Duodenal mucosa (tissue), 2 donors: ENCODE measurements around the gene ZNF630.
A peak's percentile ranks its signal among the peaks of the same experiment; 100 is the strongest.
"Not testable (repeated sequence)": the region's sequence is repeated elsewhere in the genome, so short reads cannot be mapped to it uniquely, and the experiment has no call there.

ENCODE experiments used
- H3K27ac ChIP-seq: one replicate; pipeline ENCODE4 v1.7.0; 2013; ENCODE audit warnings: low read depth, low read length
- H3K27me3 ChIP-seq, 2 donors: one replicate each; pipeline ENCODE4 v1.7.0; 2013; ENCODE audit warnings: low read length in 2 of 2, control low read depth in 1 of 2; ENCODE audit not compliant: insufficient read depth in 2 of 2, control insufficient read depth in 1 of 2
- H3K36me3 ChIP-seq, 2 donors: one replicate each; pipeline ENCODE4 v1.7.0; 2013; ENCODE audit warnings: low read length in 2 of 2, control low read depth in 1 of 2; ENCODE audit not compliant: insufficient read depth in 2 of 2, control insufficient read depth in 1 of 2
- H3K4me1 ChIP-seq, 2 donors: one replicate each; pipeline ENCODE4 v1.7.0; 2013; ENCODE audit warnings: low read length in 2 of 2, control low read depth in 1 of 2; ENCODE audit not compliant: insufficient read depth in 2 of 2, control insufficient read depth in 1 of 2
- H3K4me3 ChIP-seq, 2 donors: one replicate each; pipeline ENCODE4 v1.7.0; 2013; ENCODE audit warnings: low read length in 2 of 2, low read depth in 1 of 2
- H3K9ac ChIP-seq, 2 donors: one replicate each; pipeline ENCODE4 v1.7.0; 2013; ENCODE audit warnings: low read length in 2 of 2, low read depth in 1 of 2
- H3K9me3 ChIP-seq, 2 donors: one replicate each; pipeline ENCODE4 v1.7.0; 2013; ENCODE audit warnings: low read length in 2 of 2, control low read depth in 1 of 2; ENCODE audit not compliant: control insufficient read depth in 1 of 2

ZNF630 gene

GRCh38 chrX:48071064-48071985 is at the start of gene ZNF630:
ZNF630 (minus strand) TSS chrX:48071640; CDS start chrX:48066886, 4,754 bp downstream.
- peak within 1 kb of the TSS; percentile 58 for H3K27ac ChIP-seq
- H3K4me1 ChIP-seq: no peaks in the 10 kb centered on the region
- H3K36me3 ChIP-seq: no peaks in the 10 kb centered on the region
- no peaks in the 10 kb centered on the region for H3K27me3 ChIP-seq
- peak within 1 kb of the TSS; percentile 61 to 86 for H3K9ac ChIP-seq
- H3K4me3 ChIP-seq: peak within 1 kb of the TSS; percentile 68 to 88
- no peaks in the 10 kb centered on the region for H3K9me3 ChIP-seq

- no peaks in the 10 kb centered on the region for H3K4me1 ChIP-seq
- H3K9me3 ChIP-seq: no peaks in the 10 kb centered on the region
- H3K9ac ChIP-seq: no peak overlapping the region
- H3K4me3 ChIP-seq: no peak overlapping the region
- H3K27ac ChIP-seq: no peak overlapping the region
- H3K36me3 ChIP-seq: no peaks in the 10 kb centered on the region
- no peaks in the 10 kb centered on the region for H3K27me3 ChIP-seq
Measured at GRCh38 chrX:48107717-48108116, 36.3 kb upstream of the ZNF630 start.

DNA sequence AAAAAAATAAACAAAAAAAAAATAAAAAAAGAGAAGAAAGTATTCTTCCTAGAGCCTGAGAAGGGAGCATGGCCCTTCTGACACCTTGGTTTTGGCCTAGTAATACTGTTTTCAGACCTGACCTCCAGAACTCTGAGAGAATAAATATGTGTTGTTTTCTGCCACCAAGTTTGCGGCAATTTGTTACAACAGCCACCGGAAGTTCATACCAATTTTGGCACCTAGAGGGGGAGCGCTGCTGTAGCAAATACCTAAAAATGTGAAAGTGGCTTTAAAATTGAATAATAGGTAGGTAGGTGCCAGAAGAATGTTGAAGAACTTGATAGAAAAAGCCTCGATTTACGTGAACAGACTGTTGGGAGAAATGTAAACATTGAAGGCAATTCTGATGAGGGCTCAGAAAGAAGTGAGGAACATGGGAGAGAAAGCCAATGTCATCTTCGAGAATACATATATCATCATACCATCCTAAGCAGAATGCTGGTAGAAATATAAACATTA is 31.5 kb upstream of the ZNF630 start:
- Histone ChIP-seq H3K36me3 (no peaks in the 10 kb centered on the region), H3K9me3 (no peaks in the 10 kb centered on the region), H3K27ac (no peak overlapping the region), H3K27me3 (no peaks in the 10 kb centered on the region), H3K4me1 (no peaks in the 10 kb centered on the region), H3K4me3 (no peak overlapping the region), H3K9ac (no peak overlapping the region)

GRCh38 chrX:48101443-48101842 is 30.0 kb upstream of the ZNF630 start:
- H3K36me3 ChIP-seq: no peaks in the 10 kb centered on the region
- no peak overlapping the region for H3K27ac ChIP-seq
- no peak overlapping the region for H3K9ac ChIP-seq
- no peak overlapping the region for H3K4me3 ChIP-seq
- H3K9me3 ChIP-seq: no peaks in the 10 kb centered on the region
- H3K4me1 ChIP-seq: no peaks in the 10 kb centered on the region
- H3K27me3 ChIP-seq: no peaks in the 10 kb centered on the region

GRCh38 chrX:48092558-48092957 is 21.1 kb upstream of the ZNF630 start:
- not testable (repeated sequence) for H3K36me3 ChIP-seq, H3K9ac ChIP-seq, H3K27ac ChIP-seq

DNA sequence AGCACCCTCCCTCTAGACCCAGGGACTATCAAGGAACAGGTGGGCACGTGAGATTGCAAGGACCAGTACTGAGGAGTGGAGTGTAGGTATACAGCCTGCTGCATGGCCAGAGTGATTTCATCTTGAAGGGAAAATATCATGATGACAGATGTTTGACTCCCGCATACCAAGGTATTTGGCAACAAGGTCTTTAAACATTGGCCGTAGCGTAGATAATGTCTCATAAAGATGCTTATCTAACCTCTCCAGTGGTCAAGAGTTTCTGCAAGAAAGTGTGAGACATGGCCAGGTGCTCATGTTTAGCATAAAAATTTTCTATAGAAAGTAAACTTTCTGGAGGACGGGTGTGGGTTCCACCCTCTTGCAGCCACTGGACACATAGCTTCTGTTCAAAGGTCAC is 18.7 kb upstream of the ZNF630 start:
- Histone ChIP-seq H3K9me3 (no peaks in the 10 kb centered on the region), H3K4me3 (no peak overlapping the region), H3K27ac (no peak overlapping the region), H3K36me3 (no peaks in the 10 kb centered on the region), H3K4me1 (no peaks in the 10 kb centered on the region), H3K9ac (no peak overlapping the region), H3K27me3 (no peaks in the 10 kb centered on the region)

More at GRCh38 chrX:48092558-48092957, 21.1 kb upstream of the ZNF630 start:
- H3K4me1 ChIP-seq, H3K9me3 ChIP-seq, H3K27me3 ChIP-seq, H3K4me3 ChIP-seq: not testable (repeated sequence)

DNA sequence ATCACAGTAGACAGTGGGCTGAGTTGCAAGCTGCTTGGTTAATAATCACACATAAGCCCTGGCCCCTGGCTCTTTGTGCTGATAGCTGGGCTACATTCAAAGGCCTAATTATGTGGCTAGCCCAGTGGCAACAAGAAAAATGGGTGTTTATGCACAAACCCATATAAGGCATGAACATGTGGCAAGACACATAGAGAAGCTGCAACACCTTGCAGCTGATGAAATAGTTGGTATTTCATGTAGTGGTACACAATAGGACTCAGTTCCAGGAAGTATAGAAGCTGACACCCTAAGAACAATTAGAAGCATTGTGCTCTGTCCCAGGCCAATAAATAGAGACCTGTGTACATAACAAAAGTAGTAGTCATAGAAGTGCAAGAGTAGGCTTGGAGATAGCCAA is 14.6 kb upstream of the ZNF630 start:
- no peaks in the 10 kb centered on the region for H3K36me3 ChIP-seq
- no peaks in the 10 kb centered on the region for H3K4me1 ChIP-seq
- H3K27ac ChIP-seq: no peak overlapping the region
- H3K9ac ChIP-seq: no peak overlapping the region
- H3K27me3 ChIP-seq: no peaks in the 10 kb centered on the region
- H3K9me3 ChIP-seq: no peaks in the 10 kb centered on the region
- H3K4me3 ChIP-seq: no peak overlapping the region

DNA sequence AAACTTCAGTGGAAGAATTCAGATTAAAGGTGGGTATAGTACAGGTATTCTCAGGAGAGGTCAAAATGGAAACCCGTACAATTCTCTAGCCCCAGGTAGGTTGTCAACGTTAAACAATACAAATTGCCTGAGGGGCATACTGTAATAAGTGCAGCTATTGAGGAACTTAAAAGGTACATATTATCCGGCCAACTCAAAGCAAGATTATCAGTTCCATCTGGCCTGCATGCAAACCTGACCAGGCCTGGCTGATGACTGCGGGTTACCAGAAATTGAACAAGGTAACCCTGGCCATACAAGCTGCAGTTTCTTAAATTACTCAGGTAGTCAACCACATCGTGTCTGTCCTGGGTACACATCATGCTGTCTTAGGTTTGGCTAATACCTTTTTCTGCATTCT is 12.3 kb upstream of the ZNF630 start:
- no peaks in the 10 kb centered on the region for H3K27me3 ChIP-seq
- H3K27ac ChIP-seq: no peak overlapping the region
- H3K36me3 ChIP-seq: no peaks in the 10 kb centered on the region
- no peak overlapping the region for H3K4me3 ChIP-seq
- no peaks in the 10 kb centered on the region for H3K9me3 ChIP-seq
- no peak overlapping the region for H3K9ac ChIP-seq
- H3K4me1 ChIP-seq: no peaks in the 10 kb centered on the region

GRCh38 chrX:48083212-48083611 is 11.8 kb upstream of the ZNF630 start:
- no peaks in the 10 kb centered on the region for H3K4me1 ChIP-seq
- H3K4me3 ChIP-seq: no peak overlapping the region
- H3K9ac ChIP-seq: no peak overlapping the region
- H3K36me3 ChIP-seq: no peaks in the 10 kb centered on the region
- H3K9me3 ChIP-seq: no peaks in the 10 kb centered on the region
- H3K27me3 ChIP-seq: no peaks in the 10 kb centered on the region
- no peak overlapping the region for H3K27ac ChIP-seq

- H3K9me3 ChIP-seq: no peaks in the 10 kb centered on the region
- H3K4me3 ChIP-seq: no peak overlapping the region
- H3K4me1 ChIP-seq: no peaks in the 10 kb centered on the region
- no peak overlapping the region for H3K27ac ChIP-seq
- H3K27me3 ChIP-seq: no peaks in the 10 kb centered on the region
- no peak overlapping the region for H3K9ac ChIP-seq
- no peaks in the 10 kb centered on the region for H3K36me3 ChIP-seq
Measured at GRCh38 chrX:48076343-48076742, 4.9 kb upstream of the ZNF630 start.
